ENCODE results near the gene CDH16. TPM values are rescaled to one million over a fixed set of nuclear protein-coding genes. Genes with fewer than 3 reads are reported as not detected.

Gene CDH16
- total and polyA plus RNA-seq, 2 of the 13 experiments (the other 11 are each of a cell fraction or from before 2014, with no cell fraction given), result 2.7 to 3.9 TPM

DNA sequence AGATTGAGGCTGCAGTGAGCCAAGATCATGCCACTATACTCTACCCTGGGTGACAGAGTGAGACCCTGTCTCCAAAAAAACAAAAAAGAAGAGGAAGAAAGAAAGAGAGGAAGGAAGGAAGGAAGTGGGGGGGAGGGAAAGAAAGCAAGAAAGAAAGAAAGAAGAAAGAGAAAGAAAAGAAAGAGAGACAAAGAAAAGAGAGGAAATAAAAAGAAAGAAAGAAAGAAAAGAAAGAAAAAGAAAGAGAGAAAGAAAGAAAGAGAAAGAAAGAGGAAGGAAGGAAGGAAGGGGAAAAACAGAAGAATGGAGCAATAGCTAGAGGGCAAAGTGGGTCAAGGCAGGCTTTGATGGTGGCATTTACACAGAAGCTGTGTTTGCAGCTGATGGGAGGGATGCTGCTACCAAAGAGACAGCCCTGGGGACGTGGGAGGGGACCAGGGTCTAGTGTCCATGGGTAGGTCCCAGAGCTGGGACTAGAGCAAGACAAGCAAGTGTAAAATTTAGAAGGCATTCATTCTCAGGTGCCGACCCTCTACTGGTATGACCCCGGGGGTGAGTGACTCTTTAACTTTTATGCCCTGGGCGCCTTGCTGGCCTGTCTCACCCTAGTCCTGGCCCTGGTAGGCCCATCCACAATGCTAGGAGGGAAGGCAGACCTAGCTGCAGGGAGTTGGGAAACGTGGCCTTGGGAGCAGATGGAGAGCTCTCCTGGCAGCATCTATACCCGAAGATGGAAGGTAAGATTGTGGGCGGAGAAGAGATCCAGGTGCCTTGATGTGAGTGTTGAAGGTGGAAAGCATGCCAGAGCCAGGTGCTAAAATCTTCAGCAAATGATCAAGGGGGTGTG is 40.4 kb upstream of the CDH16 start (continued):
- TF ChIP-seq ATAD3A (CRISPR knock-in tag; IDR thresholded peaks at IDR 0.05) (no peak), CEBPB (IDR thresholded peaks at IDR 0.05; ENCODE audit: borderline replicate concordance, low read depth, low read length) (no peak), ZNF607 (CRISPR knock-in tag; IDR thresholded peaks at IDR 0.05; ENCODE audit: borderline replicate concordance) (0 out of 2 replicates have a peak, but pooled peaks have one; percentile 33), ZNF777 (CRISPR knock-in tag; IDR thresholded peaks at IDR 0.05) (no peak), ELF1 (CRISPR knock-in tag; IDR thresholded peaks at IDR 0.05) (no peak), SAFB2 (CRISPR knock-in tag; IDR thresholded peaks at IDR 0.05; ENCODE audit: borderline replicate concordance, low read depth) (no peak), ZNF282 (IDR thresholded peaks at IDR 0.05; ENCODE audit: partially characterized antibody) (no peak), ZFYVE20 (CRISPR knock-in tag; IDR thresholded peaks at IDR 0.05; ENCODE audit: borderline replicate concordance, low read depth) (no peak), SNAPC2 (CRISPR knock-in tag; IDR thresholded peaks at IDR 0.05) (no peak), ZMYM3 (CRISPR knock-in tag; IDR thresholded peaks at IDR 0.05) (no peak), ZBTB42 (CRISPR knock-in tag; IDR thresholded peaks at IDR 0.05) (no peak), KDM5B (CRISPR knock-in tag; IDR thresholded peaks at IDR 0.05; ENCODE audit: borderline replicate concordance) (no peak), JUN (CRISPR knock-in tag; IDR thresholded peaks at IDR 0.05) (no peak), SRSF1 (optimal IDR thresholded peaks at IDR 0.05; ENCODE audit: low read depth, low read length) (no peak), ZNF577 (CRISPR knock-in tag; IDR thresholded peaks at IDR 0.05; ENCODE audit: borderline replicate concordance, low read depth) (no peak), KDM5A (IDR thresholded peaks at IDR 0.05; ENCODE audit: borderline replicate concordance, low read length) (no peak), ZNF441 (CRISPR knock-in tag; IDR thresholded peaks at IDR 0.05; ENCODE audit: borderline replicate concordance) (no peak), NAIF1 (CRISPR knock-in tag; IDR thresholded peaks at IDR 0.05; ENCODE audit: borderline replicate concordance) (no peak), ZNF563 (CRISPR knock-in tag; IDR thresholded peaks at IDR 0.05) (no peak), SP140L (CRISPR knock-in tag; IDR thresholded peaks at IDR 0.05; ENCODE audit: borderline replicate concordance) (no peak), FOXC1 (CRISPR knock-in tag; IDR thresholded peaks at IDR 0.05; ENCODE audit: borderline replicate concordance) (no peak), CREB1 (IDR thresholded peaks at IDR 0.05) (no peak), CREB1 (CRISPR knock-in tag; IDR thresholded peaks at IDR 0.05) (no peak), ZNF253 (CRISPR knock-in tag; IDR thresholded peaks at IDR 0.05; ENCODE audit: borderline replicate concordance) (no peak)
- TF ChIP-seq, protein P1, sequence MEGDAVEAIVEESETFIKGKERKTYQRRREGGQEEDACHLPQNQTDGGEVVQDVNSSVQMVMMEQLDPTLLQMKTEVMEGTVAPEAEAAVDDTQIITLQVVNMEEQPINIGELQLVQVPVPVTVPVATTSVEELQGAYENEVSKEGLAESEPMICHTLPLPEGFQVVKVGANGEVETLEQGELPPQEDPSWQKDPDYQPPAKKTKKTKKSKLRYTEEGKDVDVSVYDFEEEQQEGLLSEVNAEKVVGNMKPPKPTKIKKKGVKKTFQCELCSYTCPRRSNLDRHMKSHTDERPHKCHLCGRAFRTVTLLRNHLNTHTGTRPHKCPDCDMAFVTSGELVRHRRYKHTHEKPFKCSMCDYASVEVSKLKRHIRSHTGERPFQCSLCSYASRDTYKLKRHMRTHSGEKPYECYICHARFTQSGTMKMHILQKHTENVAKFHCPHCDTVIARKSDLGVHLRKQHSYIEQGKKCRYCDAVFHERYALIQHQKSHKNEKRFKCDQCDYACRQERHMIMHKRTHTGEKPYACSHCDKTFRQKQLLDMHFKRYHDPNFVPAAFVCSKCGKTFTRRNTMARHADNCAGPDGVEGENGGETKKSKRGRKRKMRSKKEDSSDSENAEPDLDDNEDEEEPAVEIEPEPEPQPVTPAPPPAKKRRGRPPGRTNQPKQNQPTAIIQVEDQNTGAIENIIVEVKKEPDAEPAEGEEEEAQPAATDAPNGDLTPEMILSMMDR (CRISPR knock-in tag; IDR thresholded peaks at IDR 0.05), result no peak
- TF ChIP-seq, protein P2, sequence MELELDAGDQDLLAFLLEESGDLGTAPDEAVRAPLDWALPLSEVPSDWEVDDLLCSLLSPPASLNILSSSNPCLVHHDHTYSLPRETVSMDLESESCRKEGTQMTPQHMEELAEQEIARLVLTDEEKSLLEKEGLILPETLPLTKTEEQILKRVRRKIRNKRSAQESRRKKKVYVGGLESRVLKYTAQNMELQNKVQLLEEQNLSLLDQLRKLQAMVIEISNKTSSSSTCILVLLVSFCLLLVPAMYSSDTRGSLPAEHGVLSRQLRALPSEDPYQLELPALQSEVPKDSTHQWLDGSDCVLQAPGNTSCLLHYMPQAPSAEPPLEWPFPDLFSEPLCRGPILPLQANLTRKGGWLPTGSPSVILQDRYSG (CRISPR knock-in tag; IDR thresholded peaks at IDR 0.05), result no peak
- TF ChIP-seq, protein P3, sequence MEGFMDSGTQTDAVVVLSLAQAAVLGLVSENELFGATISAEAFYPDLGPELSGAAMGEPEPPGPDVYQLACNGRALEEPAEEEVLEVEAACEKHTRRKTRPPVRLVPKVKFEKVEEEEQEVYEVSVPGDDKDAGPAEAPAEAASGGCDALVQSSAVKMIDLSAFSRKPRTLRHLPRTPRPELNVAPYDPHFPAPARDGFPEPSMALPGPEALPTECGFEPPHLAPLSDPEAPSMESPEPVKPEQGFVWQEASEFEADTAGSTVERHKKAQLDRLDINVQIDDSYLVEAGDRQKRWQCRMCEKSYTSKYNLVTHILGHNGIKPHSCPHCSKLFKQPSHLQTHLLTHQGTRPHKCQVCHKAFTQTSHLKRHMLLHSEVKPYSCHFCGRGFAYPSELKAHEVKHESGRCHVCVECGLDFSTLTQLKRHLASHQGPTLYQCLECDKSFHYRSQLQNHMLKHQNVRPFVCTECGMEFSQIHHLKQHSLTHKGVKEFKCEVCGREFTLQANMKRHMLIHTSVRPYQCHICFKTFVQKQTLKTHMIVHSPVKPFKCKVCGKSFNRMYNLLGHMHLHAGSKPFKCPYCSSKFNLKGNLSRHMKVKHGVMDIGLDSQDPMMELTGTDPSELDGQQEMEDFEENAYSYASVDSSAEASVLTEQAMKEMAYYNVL (CRISPR knock-in tag; IDR thresholded peaks at IDR 0.05; ENCODE audit: borderline replicate concordance), result peak; percentile 96

All from HepG2 (cell line).